ENCODE data around the gene MRPS25. TPM values are rescaled to one million over a fixed set of nuclear protein-coding genes. Genes with fewer than 3 reads are reported as not detected.

MRPS25 gene
- total and polyA plus RNA-seq, 9 of the 15 experiments (the other 6 are each of a cell fraction or from before 2014, with no cell fraction given), result 34.3 to 129 (median 78.2) TPM

DNA sequence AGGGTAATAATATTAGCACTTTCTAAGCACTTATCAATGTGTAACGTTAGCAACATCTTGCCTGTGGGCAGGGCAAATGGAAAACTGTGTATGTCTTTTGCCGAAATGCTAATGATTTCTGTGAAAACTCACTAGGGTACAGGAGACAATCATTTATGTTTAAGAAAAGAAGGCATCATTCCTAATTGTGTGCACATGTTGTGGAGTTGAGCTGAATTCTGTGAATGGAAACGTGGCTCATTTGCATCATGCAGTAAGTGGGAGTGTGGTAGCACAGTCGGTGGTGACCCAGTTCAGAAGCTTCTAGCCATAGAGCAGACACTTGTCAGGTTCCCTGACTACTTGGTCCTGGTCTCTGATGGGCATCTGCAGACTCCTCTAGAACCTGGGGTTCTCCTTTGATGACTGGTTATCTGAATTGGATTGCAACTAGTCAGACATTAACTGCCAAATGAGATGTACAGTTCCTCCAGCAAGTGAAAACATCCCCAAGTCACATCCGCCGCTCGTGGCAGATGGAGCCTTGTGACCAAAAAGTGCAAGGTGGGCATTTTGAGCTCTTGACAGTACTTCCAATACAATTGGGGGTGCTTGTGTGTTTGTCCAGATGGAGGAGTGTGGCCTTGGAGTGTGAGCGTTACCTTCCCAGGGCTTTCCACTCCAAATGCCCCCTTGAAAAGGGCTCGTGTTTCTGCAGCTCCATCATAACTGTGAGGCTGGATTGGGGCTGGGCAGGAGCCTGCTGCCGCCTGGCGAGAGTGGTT, 21.5 kb downstream of the MRPS25 start (continued):
- TF ChIP-seq ZNF695 (CRISPR knock-in tag; IDR thresholded peaks at IDR 0.05) (no peak), MCM5 (IDR thresholded peaks at IDR 0.05; ENCODE audit: low read depth) (no peak), POLR2G (IDR thresholded peaks at IDR 0.05; ENCODE audit: low read depth, low read length) (peak; percentile 36; the same call in 1 of the 2 replicates), ARNT (IDR thresholded peaks at IDR 0.05) (no peak), ZNF316 (IDR thresholded peaks at IDR 0.05) (peak; percentile 82), ZNF644 (tag; IDR thresholded peaks at IDR 0.05; ENCODE audit: low read depth) (no peak), CBFB (CRISPR knock-in tag; IDR thresholded peaks at IDR 0.05) (no peak), POLR3A (IDR thresholded peaks at IDR 0.05; ENCODE audit: borderline replicate concordance, extremely low read depth, insufficient read depth, insufficient read length) (no peak), MTA2 (IDR thresholded peaks at IDR 0.05; ENCODE audit: low read depth) (no peak), ZNF699 (CRISPR knock-in tag; IDR thresholded peaks at IDR 0.05; ENCODE audit: insufficient replicate concordance) (no peak), NCOA6 (IDR thresholded peaks at IDR 0.05) (no peak)
- TF ChIP-seq, protein P1, sequence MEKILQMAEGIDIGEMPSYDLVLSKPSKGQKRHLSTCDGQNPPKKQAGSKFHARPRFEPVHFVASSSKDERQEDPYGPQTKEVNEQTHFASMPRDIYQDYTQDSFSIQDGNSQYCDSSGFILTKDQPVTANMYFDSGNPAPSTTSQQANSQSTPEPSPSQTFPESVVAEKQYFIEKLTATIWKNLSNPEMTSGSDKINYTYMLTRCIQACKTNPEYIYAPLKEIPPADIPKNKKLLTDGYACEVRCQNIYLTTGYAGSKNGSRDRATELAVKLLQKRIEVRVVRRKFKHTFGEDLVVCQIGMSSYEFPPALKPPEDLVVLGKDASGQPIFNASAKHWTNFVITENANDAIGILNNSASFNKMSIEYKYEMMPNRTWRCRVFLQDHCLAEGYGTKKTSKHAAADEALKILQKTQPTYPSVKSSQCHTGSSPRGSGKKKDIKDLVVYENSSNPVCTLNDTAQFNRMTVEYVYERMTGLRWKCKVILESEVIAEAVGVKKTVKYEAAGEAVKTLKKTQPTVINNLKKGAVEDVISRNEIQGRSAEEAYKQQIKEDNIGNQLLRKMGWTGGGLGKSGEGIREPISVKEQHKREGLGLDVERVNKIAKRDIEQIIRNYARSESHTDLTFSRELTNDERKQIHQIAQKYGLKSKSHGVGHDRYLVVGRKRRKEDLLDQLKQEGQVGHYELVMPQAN (IDR thresholded peaks at IDR 0.05; ENCODE audit: borderline replicate concordance), result no peak
- TF ChIP-seq, protein P2, sequence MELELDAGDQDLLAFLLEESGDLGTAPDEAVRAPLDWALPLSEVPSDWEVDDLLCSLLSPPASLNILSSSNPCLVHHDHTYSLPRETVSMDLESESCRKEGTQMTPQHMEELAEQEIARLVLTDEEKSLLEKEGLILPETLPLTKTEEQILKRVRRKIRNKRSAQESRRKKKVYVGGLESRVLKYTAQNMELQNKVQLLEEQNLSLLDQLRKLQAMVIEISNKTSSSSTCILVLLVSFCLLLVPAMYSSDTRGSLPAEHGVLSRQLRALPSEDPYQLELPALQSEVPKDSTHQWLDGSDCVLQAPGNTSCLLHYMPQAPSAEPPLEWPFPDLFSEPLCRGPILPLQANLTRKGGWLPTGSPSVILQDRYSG (tag; conservative IDR thresholded peaks at IDR 0.05; ENCODE audit: low read depth), result no peak
- TF ChIP-seq, protein P3, sequence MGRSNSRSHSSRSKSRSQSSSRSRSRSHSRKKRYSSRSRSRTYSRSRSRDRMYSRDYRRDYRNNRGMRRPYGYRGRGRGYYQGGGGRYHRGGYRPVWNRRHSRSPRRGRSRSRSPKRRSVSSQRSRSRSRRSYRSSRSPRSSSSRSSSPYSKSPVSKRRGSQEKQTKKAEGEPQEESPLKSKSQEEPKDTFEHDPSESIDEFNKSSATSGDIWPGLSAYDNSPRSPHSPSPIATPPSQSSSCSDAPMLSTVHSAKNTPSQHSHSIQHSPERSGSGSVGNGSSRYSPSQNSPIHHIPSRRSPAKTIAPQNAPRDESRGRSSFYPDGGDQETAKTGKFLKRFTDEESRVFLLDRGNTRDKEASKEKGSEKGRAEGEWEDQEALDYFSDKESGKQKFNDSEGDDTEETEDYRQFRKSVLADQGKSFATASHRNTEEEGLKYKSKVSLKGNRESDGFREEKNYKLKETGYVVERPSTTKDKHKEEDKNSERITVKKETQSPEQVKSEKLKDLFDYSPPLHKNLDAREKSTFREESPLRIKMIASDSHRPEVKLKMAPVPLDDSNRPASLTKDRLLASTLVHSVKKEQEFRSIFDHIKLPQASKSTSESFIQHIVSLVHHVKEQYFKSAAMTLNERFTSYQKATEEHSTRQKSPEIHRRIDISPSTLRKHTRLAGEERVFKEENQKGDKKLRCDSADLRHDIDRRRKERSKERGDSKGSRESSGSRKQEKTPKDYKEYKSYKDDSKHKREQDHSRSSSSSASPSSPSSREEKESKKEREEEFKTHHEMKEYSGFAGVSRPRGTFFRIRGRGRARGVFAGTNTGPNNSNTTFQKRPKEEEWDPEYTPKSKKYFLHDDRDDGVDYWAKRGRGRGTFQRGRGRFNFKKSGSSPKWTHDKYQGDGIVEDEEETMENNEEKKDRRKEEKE (IDR thresholded peaks at IDR 0.05; ENCODE audit: borderline replicate concordance in 1 of 2, control insufficient read depth in 1 of 2, low read depth in 2 of 2, low read length in 1 of 2), result no peak

All from K562 (cell line).